Hematopoietic multipotent progenitor cell treated with erythropoietin and hydrocortisone succinate and interleukin-3 and kit ligand, for 4 days (in vitro differentiated cells): Measurements from ENCODE around the gene DGKG.

Experiments used
- DNase-seq: peaks from one replicate; pipeline ENCODE4 v3.0.0-alpha.2; 2015

Gene DGKG

GRCh38 chr3:186268616-186269448, 93.2 kb downstream of the DGKG start:
- no peak for DNase-seq

- DNase-seq, result no peak
These were observed 94.3 kb downstream of the DGKG start for GRCh38 chr3:186267758-186268157.

GRCh38 chr3:186264608-186265400, 97.2 kb downstream of the DGKG start:
- no peak for DNase-seq

GRCh38 chr3:186261638-186262037, 100.4 kb downstream of the DGKG start:
- peak; percentile 58 for DNase-seq

- no peak for DNase-seq
These were observed 101.3 kb downstream of the DGKG start for GRCh38 chr3:186260726-186261125.

- peak; percentile 80 for DNase-seq
These were observed 102.2 kb downstream of the DGKG start for GRCh38 chr3:186259612-186260383.

GRCh38 chr3:186258968-186259367, 103.1 kb downstream of the DGKG start:
- no peak for DNase-seq

GRCh38 chr3:186257866-186258265, 104.2 kb downstream of the DGKG start:
- DNase-seq, result no peak

- peak; percentile 60 for DNase-seq
These were observed 106.2 kb downstream of the DGKG start for GRCh38 chr3:186255703-186256331.

- peak; percentile 56 for DNase-seq
These were observed 107.1 kb downstream of the DGKG start for GRCh38 chr3:186254676-186255650.

- peak; percentile 90 for DNase-seq
These were observed 110.0 kb downstream of the DGKG start for GRCh38 chr3:186251948-186252619.

GRCh38 chr3:186248850-186249249, 113.2 kb downstream of the DGKG start:
- no peak for DNase-seq

GRCh38 chr3:186247821-186248814, 113.9 kb downstream of the DGKG start:
- peak; percentile 43 for DNase-seq

- DNase-seq, result peak; percentile 56
These were observed 115.1 kb downstream of the DGKG start for GRCh38 chr3:186246941-186247340.

GRCh38 chr3:186244016-186244415, 118.0 kb downstream of the DGKG start:
- DNase-seq, result no peak

- DNase-seq, result peak; percentile 97
These were observed 119.9 kb downstream of the DGKG start for GRCh38 chr3:186241910-186242821.

- peak; percentile 54 for DNase-seq
These were observed 122.7 kb downstream of the DGKG start for GRCh38 chr3:186239321-186239720.

- DNase-seq, result no peak
These were observed 124.1 kb downstream of the DGKG start for GRCh38 chr3:186237915-186238314.
